ENCODE measurements around the gene SGIP1.

Gene SGIP1

GRCh38 chr1:66681686-66682085 is 147.7 kb downstream of the SGIP1 start:
- TF ChIP-seq TCF12 (IDR thresholded peaks at IDR 0.05; ENCODE audit: low read depth), result no peak
- no peak for TF ChIP-seq TAF1 (IDR thresholded peaks at IDR 0.05; ENCODE audit: low read depth)
- TF ChIP-seq YY1 (IDR thresholded peaks at IDR 0.05; ENCODE audit: low read depth), result no peak
- TF ChIP-seq REST (IDR thresholded peaks at IDR 0.05; ENCODE audit: low read depth), result no peak
- no peak for TF ChIP-seq FOXM1 (IDR thresholded peaks at IDR 0.05; ENCODE audit: borderline replicate concordance, low read depth)
- TF ChIP-seq RAD21 (IDR thresholded peaks at IDR 0.05; ENCODE audit: low read depth), result no peak
- no peak for TF ChIP-seq CREB1 (IDR thresholded peaks at IDR 0.05; ENCODE audit: low read depth)
- no peak for TF ChIP-seq CEBPB (IDR thresholded peaks at IDR 0.05)

DNA sequence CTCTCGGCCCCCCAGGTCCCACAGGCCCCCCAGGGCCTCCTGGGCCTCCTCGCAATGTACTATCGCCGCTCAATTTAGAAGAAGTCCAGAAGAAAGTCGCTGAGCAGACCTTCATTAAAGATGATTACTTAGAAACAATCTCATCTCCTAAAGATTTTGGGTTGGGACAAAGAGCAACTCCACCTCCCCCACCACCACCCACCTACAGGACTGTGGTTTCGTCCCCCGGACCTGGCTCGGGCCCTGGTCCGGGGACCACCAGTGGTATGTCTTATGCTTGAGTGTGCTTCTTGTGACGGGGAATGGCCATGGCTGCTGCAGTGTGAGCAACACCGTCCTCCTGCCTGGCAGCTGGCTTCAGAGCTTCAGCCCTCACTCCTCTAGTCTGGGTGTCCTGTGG is 148.2 kb downstream of the SGIP1 start:
- TF ChIP-seq FOXM1 (IDR thresholded peaks at IDR 0.05; ENCODE audit: borderline replicate concordance, low read depth) (no peak), TCF12 (IDR thresholded peaks at IDR 0.05; ENCODE audit: low read depth) (no peak), EGR1 (IDR thresholded peaks at IDR 0.05) (no peak), YY1 (IDR thresholded peaks at IDR 0.05; ENCODE audit: low read depth) (no peak), CEBPB (IDR thresholded peaks at IDR 0.05) (no peak)

DNA sequence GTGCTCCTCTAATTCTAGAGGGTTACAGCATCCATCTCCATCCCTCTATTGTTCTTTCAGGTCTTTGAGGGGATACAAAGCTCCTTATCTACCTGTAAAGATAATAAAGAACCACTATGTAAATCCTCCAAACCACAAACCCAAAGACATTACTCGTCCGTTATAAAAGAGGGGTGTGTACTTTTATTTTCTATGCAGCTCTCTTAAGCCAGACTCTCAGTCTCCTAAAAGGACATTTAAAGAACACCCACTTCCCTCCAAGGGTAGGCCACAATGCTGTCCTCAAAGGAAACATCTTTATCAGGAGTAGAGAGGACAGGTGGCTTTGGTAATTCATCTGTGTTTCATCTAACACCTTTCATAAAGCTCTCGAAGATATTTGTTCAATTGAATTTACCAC is 150.4 kb downstream of the SGIP1 start:
- TF ChIP-seq TAF1 (IDR thresholded peaks at IDR 0.05; ENCODE audit: low read depth), result no peak
- TF ChIP-seq USF1 (IDR thresholded peaks at IDR 0.05), result no peak
- no peak for TF ChIP-seq FOXM1 (IDR thresholded peaks at IDR 0.05; ENCODE audit: borderline replicate concordance, low read depth)
- no peak for TF ChIP-seq EGR1 (IDR thresholded peaks at IDR 0.05)
- TF ChIP-seq REST (IDR thresholded peaks at IDR 0.05; ENCODE audit: low read depth), result no peak
- TF ChIP-seq EP300 (IDR thresholded peaks at IDR 0.05; ENCODE audit: borderline replicate concordance), result no peak
- no peak for TF ChIP-seq TEAD4 (IDR thresholded peaks at IDR 0.05)

- no peak for TF ChIP-seq REST (IDR thresholded peaks at IDR 0.05; ENCODE audit: low read depth)
- TF ChIP-seq USF1 (IDR thresholded peaks at IDR 0.05), result no peak
These were observed 151.3 kb downstream of the SGIP1 start for GRCh38 chr1:66685265-66685664.

- TF ChIP-seq EGR1 (IDR thresholded peaks at IDR 0.05) (no peak), ZBTB7A (IDR thresholded peaks at IDR 0.05; ENCODE audit: low read depth) (no peak), FOXM1 (IDR thresholded peaks at IDR 0.05; ENCODE audit: borderline replicate concordance, low read depth) (no peak)
These were observed 151.7 kb downstream of the SGIP1 start for GRCh38 chr1:66685670-66686069.

DNA sequence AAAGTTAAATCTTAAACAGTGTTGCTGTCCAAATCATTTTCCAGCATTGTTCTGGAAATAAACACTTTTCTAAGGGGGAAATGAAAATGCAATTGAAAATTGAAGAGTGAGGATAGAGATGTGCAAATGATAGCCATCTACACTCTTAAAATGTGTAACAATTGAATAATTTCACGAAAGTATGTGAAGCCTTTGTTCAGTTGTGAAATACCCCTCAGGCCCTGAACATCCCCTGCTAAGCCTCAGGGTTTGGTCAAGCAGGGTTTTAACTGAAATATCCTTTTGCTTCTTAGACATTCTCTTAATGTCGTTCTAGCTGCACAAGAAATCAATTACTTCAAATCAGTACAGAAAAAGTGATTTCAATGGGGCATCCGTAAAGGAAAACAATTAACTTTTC is 152.5 kb downstream of the SGIP1 start:
- TF ChIP-seq EP300 (IDR thresholded peaks at IDR 0.05; ENCODE audit: borderline replicate concordance) (no peak), FOXM1 (IDR thresholded peaks at IDR 0.05; ENCODE audit: borderline replicate concordance, low read depth) (no peak), YY1 (IDR thresholded peaks at IDR 0.05; ENCODE audit: low read depth) (no peak), CREB1 (IDR thresholded peaks at IDR 0.05; ENCODE audit: low read depth) (no peak), ZBTB7A (IDR thresholded peaks at IDR 0.05; ENCODE audit: low read depth) (no peak), REST (IDR thresholded peaks at IDR 0.05; ENCODE audit: low read depth) (no peak), MAX (IDR thresholded peaks at IDR 0.05) (no peak), EGR1 (IDR thresholded peaks at IDR 0.05) (no peak), NFIC (IDR thresholded peaks at IDR 0.05) (no peak), TAF1 (IDR thresholded peaks at IDR 0.05; ENCODE audit: low read depth) (no peak), CEBPB (IDR thresholded peaks at IDR 0.05) (no peak), USF1 (IDR thresholded peaks at IDR 0.05) (no peak), TEAD4 (IDR thresholded peaks at IDR 0.05) (no peak), RAD21 (IDR thresholded peaks at IDR 0.05; ENCODE audit: low read depth) (no peak), TCF12 (IDR thresholded peaks at IDR 0.05; ENCODE audit: low read depth) (no peak)
